ENCODE results near the gene RNU5D-1.
"Not testable (repeated sequence)": the region's sequence is repeated elsewhere in the genome, so short reads cannot be mapped to it uniquely, and the experiment has no call there.

The RNU5D-1 gene

DNA sequence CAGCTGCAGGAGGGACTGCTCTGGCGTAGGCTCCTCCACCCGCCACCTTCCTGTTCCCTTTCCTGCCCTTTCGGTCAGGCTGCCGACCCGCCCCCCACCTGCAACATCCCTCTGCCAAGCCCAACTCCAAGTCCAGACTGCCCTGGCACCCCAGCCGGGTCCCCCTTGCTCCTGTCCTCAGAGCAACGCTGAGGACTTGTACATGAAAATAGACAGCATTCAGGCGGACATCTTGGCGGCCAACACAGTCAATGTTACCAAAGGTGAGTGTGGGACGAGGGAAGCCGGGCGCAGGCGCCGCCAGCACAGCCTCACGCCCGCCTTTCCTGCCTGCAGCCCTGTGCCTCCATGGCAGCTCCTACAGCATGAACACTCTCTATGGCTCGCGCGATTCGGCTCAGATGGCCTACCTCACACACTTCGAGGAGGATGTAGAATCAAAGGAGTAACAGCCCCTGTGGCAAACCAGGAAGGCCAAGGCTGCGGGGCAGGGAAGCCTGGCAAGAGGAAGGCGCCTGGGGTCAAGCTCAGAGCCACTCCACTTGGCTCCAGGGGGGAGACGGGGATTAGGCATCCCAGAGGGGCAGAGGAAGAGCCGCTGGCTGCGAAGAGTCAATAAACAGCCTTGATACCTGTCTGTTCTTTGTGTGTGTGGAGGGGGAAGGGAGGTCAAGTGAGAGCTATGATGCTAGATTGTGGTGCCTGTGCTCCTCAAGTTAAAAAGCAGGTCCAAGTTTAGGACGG, 5.8 kb downstream of the RNU5D-1 start:
- DNase-seq: no peak

- DNase-seq: no peak
Measured at GRCh38 chr1:44724296-44724954, 6.5 kb downstream of the RNU5D-1 start.

- no peak for DNase-seq
Measured at GRCh38 chr1:44723496-44724295, 7.3 kb downstream of the RNU5D-1 start.

DNA sequence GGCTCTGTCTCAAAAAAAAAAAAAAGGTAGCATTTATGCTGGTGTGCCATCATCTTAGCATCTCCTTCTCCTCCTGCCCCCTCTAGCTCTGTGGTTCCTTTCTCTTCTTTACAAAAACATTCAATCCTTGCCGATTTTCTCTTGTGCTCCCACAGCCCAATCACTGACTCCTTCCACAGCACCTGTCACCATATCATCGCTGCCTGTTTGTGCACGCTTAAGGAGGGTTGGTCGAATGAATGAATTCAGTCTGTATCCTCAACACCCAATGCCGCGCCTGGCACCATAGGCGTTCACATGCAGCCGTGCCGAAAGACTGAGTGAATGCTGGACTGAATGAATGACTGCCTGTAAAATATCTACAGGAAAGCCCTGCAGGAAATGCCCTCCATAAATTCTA, 7.9 kb downstream of the RNU5D-1 start:
- no peak for DNase-seq

DNA sequence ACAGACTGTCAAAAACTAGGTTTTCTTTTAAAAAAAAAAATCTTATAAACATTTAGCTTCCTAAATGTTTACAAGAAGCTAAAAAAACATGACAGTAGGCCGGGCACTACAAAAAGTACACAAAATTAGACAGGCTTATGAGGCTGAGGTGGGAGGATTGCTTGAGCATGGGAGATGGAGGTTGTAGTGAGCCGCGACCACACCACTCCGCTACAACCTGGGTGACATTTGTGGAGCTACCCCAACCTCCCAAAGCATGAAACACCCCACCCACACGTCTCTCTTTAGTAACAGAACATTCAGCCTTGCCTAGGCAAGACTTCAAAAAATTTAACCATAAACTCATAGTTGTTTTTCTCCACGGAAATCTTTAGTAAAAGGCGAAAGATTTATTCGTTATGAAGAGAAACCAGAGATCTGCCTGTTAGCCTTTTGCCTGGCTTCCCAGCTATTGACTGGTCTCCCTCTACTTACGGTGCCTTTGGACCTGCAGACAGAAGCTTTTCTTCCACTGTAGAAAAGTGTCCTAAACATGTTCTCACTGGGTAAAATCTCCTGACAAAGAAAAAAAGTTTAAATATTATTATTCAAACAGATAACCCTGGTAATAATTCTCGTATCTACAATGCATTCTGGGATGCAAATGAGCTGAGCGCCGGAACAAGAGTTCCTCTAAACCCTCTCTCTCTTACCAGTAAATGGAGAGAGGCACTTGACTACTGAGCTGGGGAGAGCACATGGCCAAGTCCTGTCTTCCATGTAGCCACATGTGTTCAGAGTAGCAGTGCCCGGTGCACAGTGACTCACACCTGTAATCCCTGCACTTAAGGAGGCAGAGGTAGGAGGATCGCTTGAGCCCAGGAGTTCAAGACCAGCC, 9.2 kb downstream of the RNU5D-1 start:
- DNase-seq: peak; percentile 75

DNA sequence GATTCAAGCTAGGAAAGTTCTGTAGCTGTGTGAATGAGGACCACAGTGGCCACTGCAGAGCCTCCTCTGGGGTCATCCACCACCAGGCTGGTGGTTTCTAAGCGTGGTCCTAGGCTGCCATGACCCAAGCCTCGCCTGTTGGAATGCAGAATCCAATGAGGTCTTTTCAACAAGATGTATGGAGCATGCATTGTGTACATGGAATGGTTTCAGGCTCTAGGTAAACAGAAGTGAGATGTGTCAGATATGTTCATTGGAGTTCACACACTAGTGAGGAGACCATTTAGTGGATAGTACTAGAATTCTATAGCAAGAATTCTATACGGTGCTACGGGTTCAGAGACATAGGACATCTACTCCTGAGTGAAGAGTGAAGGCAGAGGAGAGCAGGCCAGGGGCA, 10.7 kb downstream of the RNU5D-1 start:
- no peak for DNase-seq

- no peak for DNase-seq
Measured at GRCh38 chr1:44719318-44719717, 11.7 kb downstream of the RNU5D-1 start.

- DNase-seq: no peak
Measured at GRCh38 chr1:44718091-44718490, 12.9 kb downstream of the RNU5D-1 start.

- DNase-seq: no peak
Measured at GRCh38 chr1:44717653-44718052, 13.3 kb downstream of the RNU5D-1 start.

GRCh38 chr1:44717156-44717555, 13.8 kb downstream of the RNU5D-1 start:
- DNase-seq: no peak

- peak; percentile 65 for DNase-seq
Measured at GRCh38 chr1:44714944-44715571, 15.9 kb downstream of the RNU5D-1 start.

- DNase-seq: no peak
Measured at GRCh38 chr1:44714532-44714931, 16.4 kb downstream of the RNU5D-1 start.

DNA sequence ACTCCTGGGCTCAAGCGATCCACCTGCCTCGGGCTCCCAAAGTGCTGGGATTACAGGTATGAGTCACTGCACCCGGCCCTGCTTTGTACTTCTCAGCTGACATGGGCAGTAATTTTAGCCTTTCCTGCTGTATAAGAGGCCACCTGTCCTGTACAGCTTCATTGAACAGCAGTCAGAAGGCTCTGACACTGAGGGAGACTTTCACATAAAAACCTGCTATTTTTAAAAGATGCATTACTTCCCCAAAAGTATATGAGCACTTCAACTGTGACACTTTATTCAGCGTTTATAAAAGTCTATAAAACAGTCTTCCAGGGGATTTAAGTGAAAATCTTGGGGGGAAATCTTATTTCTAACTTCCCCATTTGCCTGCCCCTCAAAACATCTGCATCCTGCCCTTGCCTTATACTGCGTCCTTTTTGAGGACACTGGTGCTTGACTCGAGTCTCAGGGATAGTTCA, 17.6 kb downstream of the RNU5D-1 start:
- DNase-seq: no peak

GRCh38 chr1:44707959-44708831, 22.8 kb downstream of the RNU5D-1 start:
- DNase-seq: peak; percentile 39

GRCh38 chr1:44707112-44707881, 23.7 kb downstream of the RNU5D-1 start:
- no peak for DNase-seq

- DNase-seq: no peak
Measured at GRCh38 chr1:44705938-44706337, 25.0 kb downstream of the RNU5D-1 start.

DNA sequence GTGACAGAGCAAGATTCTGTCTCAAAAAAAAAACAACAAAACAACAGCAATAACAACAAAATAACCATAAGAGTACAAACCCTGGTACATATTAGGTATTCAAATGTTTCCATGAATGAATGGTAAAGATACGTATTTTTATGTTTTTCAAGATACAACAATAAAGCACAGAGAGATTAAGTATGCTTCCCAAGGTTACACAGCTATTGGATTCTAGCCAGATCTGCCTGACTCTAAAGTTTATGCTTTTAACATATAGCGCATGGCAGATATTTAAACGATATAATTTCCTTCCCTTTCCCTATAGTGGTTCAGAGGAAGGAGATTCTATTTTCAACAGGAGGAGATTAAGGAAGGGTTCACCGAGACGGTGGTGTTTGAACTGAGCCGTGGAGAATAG, 25.5 kb downstream of the RNU5D-1 start:
- DNase-seq: no peak

DNA sequence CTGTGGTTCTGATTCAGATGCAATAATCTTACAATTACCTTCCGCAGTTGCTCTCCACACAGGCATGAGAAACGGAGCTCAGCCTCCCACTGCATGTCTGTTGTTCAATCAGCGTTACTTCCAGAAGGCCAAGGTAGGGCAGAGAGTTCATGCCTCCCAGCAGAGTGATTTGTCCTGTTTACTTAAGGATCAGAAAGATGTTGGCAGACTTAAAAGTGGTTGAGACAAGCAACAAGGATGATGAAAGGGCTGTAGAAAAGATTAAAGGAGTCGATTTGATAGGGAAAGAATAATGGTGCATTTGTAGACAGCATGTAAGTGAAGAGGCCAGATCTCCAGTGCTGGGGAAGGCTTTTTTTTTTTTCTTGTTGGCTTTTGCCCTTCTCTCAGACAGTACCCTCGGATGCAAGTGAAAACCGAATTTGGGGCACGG, 29.8 kb downstream of the RNU5D-1 start:
- no peak for DNase-seq

DNA sequence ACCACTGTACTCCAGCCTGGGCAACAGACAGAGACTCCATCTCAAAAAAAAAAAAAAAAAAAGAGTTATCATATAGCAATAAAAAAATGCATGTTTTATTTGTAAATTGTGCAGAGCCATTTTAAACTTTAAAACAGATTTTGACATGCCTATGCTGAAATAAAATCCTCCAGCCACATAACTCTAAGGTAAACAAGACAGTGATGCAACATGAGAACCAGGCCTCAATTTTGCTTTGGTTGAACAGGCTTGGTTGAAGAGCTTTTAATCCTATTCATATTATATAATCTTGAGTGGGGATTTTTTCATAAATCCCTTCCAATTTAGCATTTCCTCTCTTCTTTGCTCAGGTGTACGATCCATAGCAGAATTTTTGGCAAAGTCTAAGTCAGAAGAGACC, 30.4 kb downstream of the RNU5D-1 start:
- no peak for DNase-seq

DNA sequence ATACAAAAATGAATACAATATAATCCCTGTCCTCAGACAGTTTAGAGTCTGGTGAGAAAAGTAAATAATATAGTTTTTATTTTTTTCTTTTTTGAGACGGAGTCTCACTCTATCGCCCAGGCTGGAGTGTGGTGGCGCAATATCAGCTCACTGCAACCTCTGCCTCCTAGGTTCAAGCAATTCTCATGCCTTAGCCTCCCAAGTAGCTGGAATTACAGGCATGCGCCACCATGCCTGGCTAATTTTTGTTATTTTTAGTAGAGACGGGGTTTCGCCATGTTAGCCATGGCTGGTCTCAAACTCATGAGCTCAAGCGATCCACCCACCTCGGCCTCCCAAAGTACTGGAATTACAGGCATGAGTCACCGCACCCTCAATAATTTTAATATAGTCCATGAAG, 31.6 kb downstream of the RNU5D-1 start:
- not testable (repeated sequence) for DNase-seq

Data from central memory CD4-positive, alpha-beta T cell (primary cell).